MCF 10A (cell line): Measurements from ENCODE around the gene SMC1A. TPM values are rescaled to one million over a fixed set of nuclear protein-coding genes. Genes with fewer than 3 reads are reported as not detected.
"Not testable (repeated sequence)": the region's sequence is repeated elsewhere in the genome, so short reads cannot be mapped to it uniquely, and the experiment has no call there.

Experiments
- BruUV-seq: library from RNA; stranded (reverse); fragments of 400-500 nt; replicated peaks from 2 replicates; lab custom pipeline; 2021; lab: Mats Ljungman, UMichigan
- CTCF ChIA-PET: fragments of 300-600 bp; sonication (Branson Sonifier 250); formaldehyde crosslinking; extraction: SDS; loops from one replicate; lab custom pipeline; 2021; ENCODE audit warnings: antibody characterized with exemption, inconsistent platforms; lab: Yijun Ruan, JAX
- POLR2A ChIA-PET: fragments of 300-600, 350-650 bp; sonication (Branson Sonifier 250); formaldehyde crosslinking; extraction: SDS; loops from one replicate; lab custom pipeline; 2020; ENCODE audit warnings: antibody characterized with exemption, inconsistent platforms; lab: Yijun Ruan, JAX
- DNase-seq: peaks from one replicate; pipeline ENCODE4 v3.0.0-alpha.2; 2018; ENCODE audit not compliant: unreplicated experiment
- H3K27ac Mint-ChIP-seq: one replicate; pipeline ENCODE4 v1.8.0; 2022; ENCODE audit warnings: mild to moderate bottlenecking, low read depth, mixed read lengths; ENCODE audit not compliant: unreplicated experiment
- H3K27me3 Mint-ChIP-seq: one replicate; pipeline ENCODE4 v1.8.0; 2022; ENCODE audit warnings: mixed read lengths; ENCODE audit not compliant: insufficient read depth, unreplicated experiment
- H3K36me3 Mint-ChIP-seq: one replicate; pipeline ENCODE4 v1.8.0; 2022; ENCODE audit warnings: mild to moderate bottlenecking, moderate library complexity, mixed read lengths; ENCODE audit not compliant: insufficient read depth, unreplicated experiment
- H3K4me1 Mint-ChIP-seq: one replicate; pipeline ENCODE4 v1.8.0; 2022; ENCODE audit warnings: mixed read lengths; ENCODE audit not compliant: insufficient read depth, unreplicated experiment
- H3K4me3 Mint-ChIP-seq: one replicate; pipeline ENCODE4 v1.8.0; 2022; ENCODE audit warnings: mild to moderate bottlenecking, moderate library complexity, mixed read lengths; ENCODE audit not compliant: unreplicated experiment
- H3K9me3 Mint-ChIP-seq: one replicate; pipeline ENCODE4 v1.8.0; 2022; ENCODE audit warnings: mixed read lengths; ENCODE audit not compliant: unreplicated experiment
- intact Hi-C: fragments of 100-400 bp; cut with micrococcal nuclease; formaldehyde crosslinking; loops from 2 replicates; pipeline ENCODE4 v1.14.1; 2022
- total RNA-seq: library from RNA; stranded (reverse); gene quantifications from 2 replicates; pipeline ENCODE4 v1.2.3, GENCODE V29; 2022
- TF ChIP-seq, protein P1 (sequence below): fragments of 200-600 bp; IDR thresholded peaks from one replicate; pipeline ENCODE4 v1.8.0; 2022; ENCODE audit warnings: antibody characterized with exemption, mild to moderate bottlenecking; ENCODE audit not compliant: unreplicated experiment

Gene SMC1A
- total RNA-seq, 1 experiment from 2014 or later = 89.6 TPM

DNA sequence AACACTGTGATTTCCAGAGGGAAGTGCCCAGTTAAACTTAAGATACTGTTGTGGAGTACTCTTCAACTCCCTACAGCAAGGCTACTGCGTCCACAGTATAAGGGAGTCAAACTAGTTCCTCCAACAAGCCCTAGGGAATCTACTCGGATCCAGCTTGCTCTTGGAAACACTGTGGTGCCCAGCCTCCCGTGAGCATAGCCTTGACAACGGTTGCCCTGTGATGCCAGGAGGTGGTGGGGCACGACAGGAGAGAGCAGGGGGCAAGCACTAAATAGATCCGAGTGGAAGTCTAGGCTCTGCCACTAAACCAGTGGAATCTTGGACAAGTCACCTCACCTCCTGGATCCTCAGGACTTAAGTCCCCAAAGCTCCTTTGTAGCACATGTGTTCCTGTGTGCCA lies 45.6 kb downstream of the SMC1A start:
- H3K4me1 Mint-ChIP-seq = no peaks in the 10 kb centered on the region
- CTCF ChIA-PET = interaction anchor here (0.5 to 1.3 kb wide), 6 partner anchors 11 to 388 kb away, joined by 3 to 4 read pairs (median 3); no protein-coding TSS in a partner anchor
- H3K27ac Mint-ChIP-seq = no peak overlapping the region
- no peak for DNase-seq
- intact Hi-C loops = no loop called here
- TF ChIP-seq, protein P1, sequence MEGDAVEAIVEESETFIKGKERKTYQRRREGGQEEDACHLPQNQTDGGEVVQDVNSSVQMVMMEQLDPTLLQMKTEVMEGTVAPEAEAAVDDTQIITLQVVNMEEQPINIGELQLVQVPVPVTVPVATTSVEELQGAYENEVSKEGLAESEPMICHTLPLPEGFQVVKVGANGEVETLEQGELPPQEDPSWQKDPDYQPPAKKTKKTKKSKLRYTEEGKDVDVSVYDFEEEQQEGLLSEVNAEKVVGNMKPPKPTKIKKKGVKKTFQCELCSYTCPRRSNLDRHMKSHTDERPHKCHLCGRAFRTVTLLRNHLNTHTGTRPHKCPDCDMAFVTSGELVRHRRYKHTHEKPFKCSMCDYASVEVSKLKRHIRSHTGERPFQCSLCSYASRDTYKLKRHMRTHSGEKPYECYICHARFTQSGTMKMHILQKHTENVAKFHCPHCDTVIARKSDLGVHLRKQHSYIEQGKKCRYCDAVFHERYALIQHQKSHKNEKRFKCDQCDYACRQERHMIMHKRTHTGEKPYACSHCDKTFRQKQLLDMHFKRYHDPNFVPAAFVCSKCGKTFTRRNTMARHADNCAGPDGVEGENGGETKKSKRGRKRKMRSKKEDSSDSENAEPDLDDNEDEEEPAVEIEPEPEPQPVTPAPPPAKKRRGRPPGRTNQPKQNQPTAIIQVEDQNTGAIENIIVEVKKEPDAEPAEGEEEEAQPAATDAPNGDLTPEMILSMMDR = no peak
- H3K36me3 Mint-ChIP-seq = peaks cover 27% of the 10 kb centered on the region
- no peak overlapping the region for H3K4me3 Mint-ChIP-seq
- POLR2A ChIA-PET = interaction anchor here (0.7 kb wide), 1 partner anchor 146 kb away, joined by 3 read pairs; no protein-coding TSS in a partner anchor
- BruUV-seq = no TSS peak
- no peaks in the 10 kb centered on the region for H3K27me3 Mint-ChIP-seq
- H3K9me3 Mint-ChIP-seq = no peaks in the 10 kb centered on the region

DNA sequence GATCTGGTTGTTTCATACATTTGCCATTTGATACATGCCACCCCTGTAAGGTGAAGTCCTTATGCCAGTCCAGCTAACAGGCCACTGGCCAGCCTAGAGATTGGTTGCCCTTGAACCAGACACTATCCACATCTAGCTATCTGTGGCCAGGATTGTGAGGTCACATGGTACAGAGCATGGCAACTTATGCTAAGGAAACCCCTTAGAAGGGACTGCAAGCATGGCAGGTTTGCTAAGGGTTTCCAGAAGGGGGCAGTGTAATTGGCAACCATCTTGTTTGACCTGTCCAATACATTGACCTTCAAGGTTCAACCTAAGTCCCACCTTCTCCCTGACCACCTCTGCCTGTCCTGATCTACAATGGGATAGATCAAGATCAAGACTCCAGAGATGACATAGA lies 47.5 kb downstream of the SMC1A start:
- no peaks in the 10 kb centered on the region for H3K9me3 Mint-ChIP-seq
- intact Hi-C loops = no loop called here
- POLR2A ChIA-PET = no interaction called here
- no peak overlapping the region for H3K4me3 Mint-ChIP-seq
- no peak for DNase-seq
- peaks cover 20% of the 10 kb centered on the region for H3K36me3 Mint-ChIP-seq
- no TSS peak for BruUV-seq
- no peaks in the 10 kb centered on the region for H3K4me1 Mint-ChIP-seq
- CTCF ChIA-PET = interaction anchor here (0.5 to 2.2 kb wide), 5 partner anchors 10 to 267 kb away, joined by 3 to 6 read pairs (median 3); no protein-coding TSS in a partner anchor
- no peak overlapping the region for H3K27ac Mint-ChIP-seq
- peaks cover 19% of the 10 kb centered on the region for H3K27me3 Mint-ChIP-seq
- TF ChIP-seq, protein P1 = peak; percentile 9

DNA sequence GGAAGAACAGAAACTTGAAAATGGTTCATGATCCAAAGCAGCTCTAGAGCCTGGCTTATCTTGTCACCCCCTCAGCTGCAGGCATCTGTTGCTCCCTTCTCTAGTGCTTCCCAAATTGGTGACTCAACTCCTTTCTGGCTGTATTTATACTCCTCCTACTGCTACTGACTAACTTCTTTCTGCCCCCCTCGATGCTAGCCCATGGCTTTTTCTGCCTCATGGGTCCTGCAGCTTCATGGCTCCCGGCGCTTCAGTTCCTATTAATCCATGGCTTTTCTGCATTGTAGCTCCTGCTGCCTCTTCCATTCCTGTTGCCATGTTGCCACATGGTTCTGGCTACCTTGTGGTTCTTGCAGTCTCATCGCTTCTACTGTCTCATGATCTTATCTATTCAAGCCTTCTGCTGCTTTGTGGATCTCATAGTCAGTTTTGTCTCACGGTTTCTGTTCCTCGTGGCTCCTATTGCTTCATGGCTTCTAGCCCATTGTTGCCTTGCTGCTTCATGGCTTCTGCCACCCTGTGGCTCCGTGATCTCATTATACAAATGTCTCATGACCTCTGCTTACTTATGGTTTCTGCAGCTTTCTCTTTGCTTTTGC lies 48.1 kb downstream of the SMC1A start:
- BruUV-seq = no TSS peak
- no peak overlapping the region for H3K4me3 Mint-ChIP-seq
- ChIA-PET POLR2A (no interaction called here), CTCF (interaction anchor here (0.6 to 2.2 kb wide), 6 partner anchors 10 to 125 kb away, joined by 3 to 6 read pairs (median 3); no protein-coding TSS in a partner anchor)
- no peaks in the 10 kb centered on the region for H3K9me3 Mint-ChIP-seq
- DNase-seq = no peak
- H3K36me3 Mint-ChIP-seq = peaks cover 14% of the 10 kb centered on the region
- no peak overlapping the region for H3K27ac Mint-ChIP-seq
- peaks cover 21% of the 10 kb centered on the region for H3K27me3 Mint-ChIP-seq
- TF ChIP-seq, protein P1 = no peak
- intact Hi-C loops = no loop called here
- no peaks in the 10 kb centered on the region for H3K4me1 Mint-ChIP-seq

DNA sequence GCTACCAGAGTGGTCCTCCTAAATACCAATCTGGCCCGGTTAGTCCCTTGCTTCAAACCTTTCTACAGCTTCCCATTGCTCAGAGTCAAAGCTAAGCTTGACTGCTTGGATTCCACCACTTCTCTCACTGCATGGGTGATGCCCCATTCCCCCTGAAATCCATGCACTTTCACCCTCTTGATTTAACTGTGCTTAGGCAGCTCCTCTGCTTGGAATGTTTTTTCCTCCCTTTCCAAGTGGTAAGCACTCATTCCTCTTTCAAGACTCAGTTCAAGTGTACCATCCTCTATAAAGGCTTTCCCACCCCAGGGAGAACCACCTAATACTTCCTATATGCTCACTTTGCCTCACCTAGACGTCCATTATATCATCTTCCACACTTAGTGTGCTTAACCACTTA lies 49.1 kb downstream of the SMC1A start:
- peaks cover 29% of the 10 kb centered on the region for H3K27me3 Mint-ChIP-seq
- BruUV-seq = no TSS peak
- H3K36me3 Mint-ChIP-seq = peaks cover 10% of the 10 kb centered on the region
- DNase-seq = no peak
- ChIA-PET POLR2A (no interaction called here), CTCF (interaction anchor here (2.2 kb wide), 1 partner anchor 55 kb away, joined by 6 read pairs; no protein-coding TSS in a partner anchor)
- no peaks in the 10 kb centered on the region for H3K4me1 Mint-ChIP-seq
- H3K27ac Mint-ChIP-seq = no peak overlapping the region
- H3K4me3 Mint-ChIP-seq = no peak overlapping the region
- H3K9me3 Mint-ChIP-seq = no peaks in the 10 kb centered on the region
- TF ChIP-seq, protein P1 = no peak
- intact Hi-C loops = no loop called here

DNA sequence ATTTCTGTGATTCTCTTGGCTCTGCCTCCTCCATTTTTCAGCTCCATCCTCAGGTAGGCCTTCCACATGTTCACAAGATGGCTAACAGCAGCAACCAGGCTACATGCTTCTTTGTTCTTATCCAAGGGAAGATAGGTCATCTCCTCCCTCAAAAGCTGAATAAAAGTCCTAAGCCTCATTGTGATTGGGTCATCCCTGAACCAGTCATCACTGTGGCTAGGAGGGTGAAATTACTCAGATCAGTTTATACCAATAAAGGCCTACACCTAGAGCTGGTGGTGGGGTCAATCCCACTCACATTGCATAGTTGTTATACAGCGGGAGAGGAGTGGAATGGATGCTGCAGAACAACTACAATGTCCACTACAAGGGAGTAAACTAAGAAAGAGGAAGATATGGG lies 56.0 kb downstream of the SMC1A start:
- POLR2A ChIA-PET, H3K4me3 Mint-ChIP-seq, CTCF ChIA-PET, H3K36me3 Mint-ChIP-seq, H3K27ac Mint-ChIP-seq, BruUV-seq, H3K9me3 Mint-ChIP-seq, DNase-seq, intact Hi-C loops, H3K4me1 Mint-ChIP-seq: not testable (repeated sequence)
- peaks cover 75% of the 10 kb centered on the region for H3K27me3 Mint-ChIP-seq
